NCI-H510A treated with DMSO at 0.1 percent for 48 hours (cell line): ENCODE measurements around the gene AKR1B15.
"Not testable (repeated sequence)": the region's sequence is repeated elsewhere in the genome, so short reads cannot be mapped to it uniquely, and the experiment has no call there.

Experiments used
- DNase-seq: peaks from one replicate; lab custom pipeline; 2025; lab: John Stamatoyannopoulos, UW

Gene AKR1B15

DNA sequence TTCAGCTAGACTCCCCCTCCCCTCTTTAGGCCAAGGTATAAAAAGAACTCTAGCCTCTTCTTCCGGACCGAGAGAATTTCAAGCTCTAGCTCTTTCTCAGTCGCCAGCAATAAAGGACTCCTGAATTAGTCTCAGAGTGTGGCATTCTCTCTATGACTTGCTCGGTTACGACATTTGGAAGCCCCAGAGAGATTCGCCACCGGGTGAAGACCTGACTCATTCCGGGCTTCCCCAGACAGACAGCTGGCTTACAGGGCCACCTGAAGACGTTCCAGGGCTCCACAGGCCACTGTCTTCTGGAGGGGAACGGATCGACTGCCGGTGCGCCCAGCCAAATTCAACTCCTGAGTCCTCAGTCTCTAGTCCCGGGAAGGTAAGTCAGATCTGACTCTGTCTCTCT lies at the start of gene AKR1B15:
Gene AKR1B15, plus strand, starts transcription at position 234 of the 400 bp plus-strand sequence. CDS start 15,510 bp downstream, outside the sequence.
- DNase-seq = no peak

DNA sequence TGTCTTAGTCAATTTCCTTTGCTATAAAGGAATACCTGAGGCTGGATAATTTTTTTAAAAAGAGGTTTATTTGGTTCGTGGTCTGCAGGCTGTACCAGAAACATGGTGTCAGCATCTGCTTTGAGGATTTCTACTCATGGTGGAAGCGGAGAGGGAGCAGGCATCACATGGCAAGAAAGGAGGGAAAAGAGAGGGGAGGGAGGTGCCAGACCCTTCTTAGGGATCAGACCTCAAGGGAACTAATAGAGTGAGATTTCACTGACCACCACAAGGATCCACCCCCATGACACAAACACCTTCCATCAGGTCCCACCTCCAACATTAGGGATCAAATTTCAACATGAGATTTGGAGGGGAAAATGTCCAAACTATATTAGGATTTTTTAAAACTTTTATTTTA lies 48.5 kb upstream of the AKR1B15 start:
- no peak for DNase-seq

DNA sequence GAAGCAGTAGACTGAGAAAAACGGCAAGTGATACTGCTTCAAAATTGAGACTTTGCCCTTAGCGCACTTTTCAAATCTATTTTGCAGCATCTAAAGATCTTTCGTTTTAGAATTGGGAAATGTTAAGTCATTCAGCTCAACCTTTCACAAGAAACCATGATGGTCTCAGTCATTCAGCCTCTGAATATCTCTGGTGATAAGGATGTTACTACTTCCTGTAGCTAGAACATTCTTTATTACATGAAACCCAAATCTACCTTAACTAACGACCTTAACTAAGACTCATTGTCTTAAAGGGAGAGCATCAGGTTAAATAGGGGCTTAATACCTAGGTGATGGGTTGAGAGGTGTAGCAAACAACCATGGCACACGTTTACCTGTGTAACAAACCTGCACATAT lies 47.9 kb upstream of the AKR1B15 start:
- DNase-seq = no peak

DNA sequence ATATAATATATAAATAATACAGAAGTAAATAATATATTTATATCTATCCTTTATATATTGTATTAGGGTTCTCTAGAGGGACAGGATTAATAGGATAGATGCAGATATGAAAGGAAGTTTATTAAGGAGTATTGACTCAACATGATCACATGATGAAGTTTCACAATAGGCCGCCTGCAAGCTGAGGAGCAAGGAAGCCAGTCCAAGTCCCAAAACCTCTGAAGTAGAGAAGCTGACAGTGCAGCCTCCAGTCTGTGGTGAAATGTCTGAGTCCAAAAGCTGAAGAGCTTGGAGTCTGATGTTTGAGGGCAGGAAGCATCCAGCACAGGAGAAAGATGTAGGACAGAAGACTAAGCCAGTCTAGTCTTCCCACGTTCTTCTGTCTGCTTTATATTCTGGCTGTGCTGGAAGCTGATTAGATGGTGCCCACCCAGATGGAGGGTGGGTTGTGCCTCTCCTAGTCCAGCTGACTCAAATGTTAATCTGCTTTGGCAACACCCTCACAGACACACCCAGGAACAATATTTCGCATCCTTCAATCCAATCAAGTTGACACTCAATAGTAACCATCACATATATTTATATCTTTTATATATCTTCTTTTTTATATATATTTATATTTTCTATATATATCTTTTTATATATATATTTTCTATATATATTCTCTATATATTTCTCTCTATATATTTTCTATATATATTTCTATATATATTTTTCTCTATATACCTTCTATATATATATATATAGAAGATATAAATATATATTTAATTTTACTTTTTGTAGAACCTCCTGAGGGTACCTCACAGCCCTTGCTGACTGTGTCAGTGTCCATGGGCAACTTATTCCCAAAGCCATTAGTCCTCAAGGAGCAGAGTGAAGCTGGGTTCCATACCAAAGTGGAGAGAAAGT lies 46.2 kb upstream of the AKR1B15 start:
- no peak for DNase-seq

DNA sequence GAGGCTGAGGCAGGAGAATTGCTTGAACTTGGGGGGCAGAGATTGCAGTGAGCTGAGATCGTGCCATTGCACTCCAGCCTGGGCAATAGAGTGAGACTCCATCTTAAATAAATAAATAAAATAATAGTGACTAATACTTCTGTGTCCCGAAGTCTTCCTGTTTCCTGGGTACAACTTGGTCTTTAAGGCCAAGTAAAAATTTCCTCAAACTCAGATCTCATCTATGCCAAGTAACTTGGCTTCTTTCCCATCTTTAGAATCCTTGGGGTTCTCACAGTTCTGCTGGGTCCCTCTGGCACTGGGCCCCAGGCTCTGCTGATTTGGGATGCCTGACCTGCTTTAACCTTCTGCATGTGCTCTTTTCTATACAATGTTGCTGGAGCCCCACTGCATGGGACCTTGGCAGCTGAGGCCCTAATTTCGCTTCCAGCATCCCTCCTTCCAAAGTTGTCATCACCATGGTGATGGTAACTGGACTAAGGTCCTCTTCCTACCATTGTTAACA lies 44.2 kb upstream of the AKR1B15 start:
- DNase-seq = no peak

- DNase-seq = no peak
Observed at GRCh38 chr7:134505856-134506255, 43.1 kb upstream of the AKR1B15 start.

DNA sequence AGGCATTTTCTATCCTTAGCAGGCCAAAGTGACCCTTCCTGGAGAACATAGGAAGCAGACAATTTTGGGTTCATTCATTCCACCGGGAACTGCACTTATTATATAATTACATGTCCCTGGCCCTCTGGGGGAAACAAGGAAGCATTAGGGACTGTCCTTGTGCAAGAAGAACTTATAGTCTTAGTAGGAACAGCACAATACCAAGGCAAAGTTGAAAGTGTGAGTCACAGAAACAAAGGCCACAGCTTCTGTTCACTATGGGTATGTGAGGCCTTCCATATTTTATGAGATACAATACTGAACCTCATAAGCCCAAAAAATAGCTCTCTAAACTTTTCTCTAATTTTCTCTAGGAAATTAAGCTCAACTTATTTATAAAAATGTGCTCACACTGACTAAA lies 39.9 kb upstream of the AKR1B15 start:
- DNase-seq = no peak

- DNase-seq = no peak
Observed at GRCh38 chr7:134510646-134511045, 38.3 kb upstream of the AKR1B15 start.

GRCh38 chr7:134512271-134512670 lies 36.6 kb upstream of the AKR1B15 start:
- DNase-seq = no peak

DNA sequence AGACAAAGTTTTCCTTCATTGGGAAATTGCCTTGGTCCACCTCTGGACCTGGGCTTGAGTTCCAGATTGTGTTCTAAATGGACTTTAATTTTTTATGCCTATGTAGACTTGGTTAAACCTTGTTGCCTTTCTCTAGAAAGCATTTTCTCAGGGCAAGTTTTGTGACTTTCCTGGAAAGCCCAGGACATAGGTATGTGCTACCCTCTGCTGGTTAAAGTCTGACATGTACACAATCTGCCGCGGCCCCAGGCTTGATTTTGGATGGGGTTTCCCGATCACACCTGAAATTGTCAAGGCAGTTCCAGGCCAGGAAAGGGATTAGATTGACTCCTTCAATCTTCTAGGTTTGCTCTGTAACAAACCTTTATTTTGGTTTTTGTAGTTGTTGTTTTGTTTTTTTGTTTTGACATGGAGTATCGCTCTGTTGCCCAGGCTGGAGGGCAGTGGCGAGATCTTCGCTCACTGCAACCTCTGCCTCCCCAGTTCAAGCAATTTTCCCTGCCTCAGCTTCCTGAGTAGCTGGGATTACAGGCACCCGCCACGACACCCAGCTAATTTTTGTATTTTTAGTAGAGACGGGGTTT lies 35.6 kb upstream of the AKR1B15 start:
- peak; percentile 0 for DNase-seq

- no peak for DNase-seq
Observed at GRCh38 chr7:134514106-134514505, 34.8 kb upstream of the AKR1B15 start.

DNA sequence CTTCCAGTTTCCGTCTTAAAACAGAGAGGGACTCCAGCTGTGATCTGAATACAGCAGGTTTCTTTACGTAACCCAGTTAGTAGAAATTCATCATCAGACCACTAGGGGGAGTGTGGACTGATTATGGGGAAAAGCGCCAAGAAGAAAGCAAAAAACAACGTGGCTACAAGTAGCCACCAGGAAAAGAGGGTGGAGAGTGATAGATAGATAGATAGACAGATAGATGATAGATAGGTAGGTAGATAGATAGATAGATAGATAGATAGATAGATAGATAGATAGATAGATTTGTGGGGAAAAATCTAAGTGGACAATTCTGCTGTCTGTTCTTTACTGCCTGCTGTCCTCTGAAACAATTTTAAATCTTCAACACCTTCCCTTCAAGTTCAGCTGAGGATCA lies 34.2 kb upstream of the AKR1B15 start:
- peak; percentile 44 for DNase-seq

DNA sequence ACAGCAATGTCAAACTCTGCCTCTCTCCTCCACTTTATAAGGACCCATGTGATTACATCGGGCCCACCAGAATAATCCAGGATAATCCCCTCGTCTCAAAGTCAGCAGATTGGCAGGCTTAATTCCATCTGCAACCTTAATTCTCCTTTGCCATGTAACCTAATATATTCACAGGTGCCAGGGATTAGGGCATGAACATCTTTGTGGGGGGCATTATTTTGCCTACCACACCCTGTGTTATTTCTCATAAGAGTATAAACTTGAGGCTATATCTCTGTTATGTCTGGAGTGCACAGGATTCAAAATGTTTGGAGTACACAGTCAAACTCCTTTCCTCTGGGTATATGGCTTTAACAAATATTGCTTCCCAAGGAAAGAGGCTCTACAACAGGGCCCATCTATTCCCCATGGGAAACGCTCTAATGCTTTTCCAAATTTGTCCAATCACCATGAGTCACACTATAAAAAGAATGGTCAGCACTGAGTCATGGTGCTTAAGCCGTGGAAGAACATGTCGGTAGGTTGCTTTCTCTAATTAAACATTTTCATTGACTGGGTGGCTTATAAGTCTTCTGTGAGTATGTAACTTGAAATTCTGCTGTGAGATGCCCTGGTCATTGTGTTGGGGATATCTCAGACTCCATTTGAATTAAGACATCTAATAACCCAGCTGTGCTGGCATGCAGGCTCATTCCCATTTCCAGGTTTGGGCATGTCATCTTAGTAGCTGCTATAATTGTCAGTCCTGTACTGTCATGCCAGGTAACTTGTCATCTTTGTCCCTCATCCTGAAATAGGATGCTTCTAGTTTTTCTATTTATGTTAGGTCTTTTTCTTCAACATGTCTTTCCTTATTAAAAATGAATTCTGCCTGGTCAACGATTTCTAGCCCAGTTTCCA lies 33.1 kb upstream of the AKR1B15 start:
- no peak for DNase-seq

DNA sequence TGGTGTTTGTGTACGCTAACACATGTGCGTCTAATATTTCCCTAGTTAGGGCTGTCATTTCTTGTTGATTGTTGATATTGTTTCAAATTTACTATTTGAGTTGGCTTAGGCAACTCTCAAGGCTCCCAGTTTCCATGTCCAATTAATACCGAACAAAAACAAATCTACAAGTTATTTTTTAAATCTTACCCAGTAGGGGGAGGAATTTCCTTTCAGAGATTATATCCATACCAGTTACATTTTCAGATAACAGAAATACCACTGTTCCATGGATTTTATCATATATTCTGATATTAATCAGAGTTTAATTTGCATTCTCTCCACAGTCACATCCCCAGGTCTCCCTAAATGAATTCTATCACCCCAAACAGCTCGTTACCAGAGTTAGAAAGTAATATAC lies 28.8 kb upstream of the AKR1B15 start:
- no peak for DNase-seq

DNA sequence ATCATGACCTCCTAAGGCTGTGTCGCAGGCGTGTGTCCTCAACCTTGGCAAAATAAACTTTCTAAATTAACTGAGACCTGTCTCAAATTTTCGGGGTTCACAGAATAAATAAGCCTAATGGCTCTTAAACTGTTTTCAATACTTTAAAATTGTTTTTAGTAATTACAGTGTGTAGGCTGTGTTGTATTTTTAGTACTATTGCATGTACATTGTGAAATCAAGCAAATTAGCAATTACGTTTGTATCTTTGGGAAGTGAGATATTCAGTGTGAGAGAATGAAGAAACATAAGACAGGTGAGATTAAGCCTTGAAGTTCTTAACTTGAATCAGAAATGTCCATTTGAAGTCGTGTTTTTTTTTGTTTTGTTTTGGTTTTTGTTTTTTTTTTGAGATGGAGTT lies 26.3 kb upstream of the AKR1B15 start:
- DNase-seq = no peak

DNA sequence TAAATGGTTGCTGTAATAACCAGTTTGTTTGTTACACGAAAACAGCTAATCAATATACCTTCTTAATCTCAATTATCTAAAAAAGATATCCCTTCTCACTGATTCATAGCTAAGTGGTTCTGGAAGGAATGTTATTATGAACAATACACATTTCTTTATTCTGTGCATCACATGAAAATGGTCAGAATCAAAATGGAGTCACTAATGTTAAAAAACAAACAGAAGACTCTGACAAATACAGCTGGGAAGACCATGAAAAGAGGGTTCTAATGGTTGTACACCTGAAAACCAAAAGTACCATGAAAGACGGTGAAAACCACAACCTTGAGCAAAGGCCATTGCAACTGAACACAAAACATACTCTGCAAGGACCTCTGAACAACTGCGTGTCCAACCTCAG lies 23.5 kb upstream of the AKR1B15 start:
- not testable (repeated sequence) for DNase-seq

DNA sequence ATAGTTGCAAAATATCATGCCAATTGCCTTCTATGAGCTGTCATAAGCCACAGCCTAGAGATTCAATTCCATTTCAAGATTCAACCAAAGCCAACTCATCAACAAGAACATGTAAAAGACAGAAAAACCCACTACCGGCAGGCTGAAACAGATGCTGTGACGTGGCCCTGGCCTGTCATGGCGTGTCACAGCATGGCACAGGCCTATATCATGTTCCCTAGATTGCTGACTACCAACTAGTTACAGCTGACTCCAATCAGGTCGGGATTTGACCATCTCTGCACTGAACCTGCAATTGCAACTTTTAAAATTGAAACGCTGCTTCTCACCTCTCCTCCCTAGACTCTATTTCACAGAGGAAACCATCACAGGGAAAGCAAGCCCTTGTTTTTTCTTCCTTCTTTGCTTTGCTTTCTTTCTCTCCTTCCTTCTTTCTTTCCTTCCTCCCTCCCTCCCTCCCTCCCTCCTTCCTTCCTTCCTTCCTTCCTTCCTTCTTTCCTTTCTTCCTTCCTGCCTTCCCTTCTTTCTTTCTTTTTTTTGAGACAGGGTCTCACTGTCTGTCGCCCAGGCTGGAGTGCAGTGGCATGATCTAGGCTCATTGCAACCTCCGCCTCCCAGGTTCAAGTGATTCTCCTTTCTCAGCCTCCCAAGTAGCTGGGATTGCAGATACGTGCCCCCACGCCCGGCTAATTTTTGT lies 22.2 kb upstream of the AKR1B15 start:
- not testable (repeated sequence) for DNase-seq

DNA sequence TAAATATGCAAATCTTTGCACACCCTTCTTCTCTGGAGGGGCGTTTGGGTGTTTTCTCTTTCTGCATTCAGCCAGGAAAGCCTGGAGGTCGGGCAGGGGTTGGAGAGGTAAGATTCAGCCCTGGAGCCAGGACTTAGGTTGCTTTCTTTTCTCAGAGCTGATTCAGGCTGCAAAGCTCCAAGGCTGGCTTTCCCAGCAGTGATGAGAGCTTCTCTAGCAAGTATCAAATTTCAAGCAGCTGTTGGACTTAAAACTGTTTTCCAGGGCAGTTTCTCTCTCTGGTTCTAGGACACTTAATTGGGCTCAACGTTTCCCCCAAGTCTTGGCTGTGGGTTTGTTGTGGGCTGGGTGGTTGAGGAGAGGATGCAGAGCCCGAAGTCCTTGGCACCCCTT lies 20.9 kb upstream of the AKR1B15 start:
- peak; percentile 42 for DNase-seq

- DNase-seq = no peak
Observed at GRCh38 chr7:134528749-134529148, 20.2 kb upstream of the AKR1B15 start.

DNA sequence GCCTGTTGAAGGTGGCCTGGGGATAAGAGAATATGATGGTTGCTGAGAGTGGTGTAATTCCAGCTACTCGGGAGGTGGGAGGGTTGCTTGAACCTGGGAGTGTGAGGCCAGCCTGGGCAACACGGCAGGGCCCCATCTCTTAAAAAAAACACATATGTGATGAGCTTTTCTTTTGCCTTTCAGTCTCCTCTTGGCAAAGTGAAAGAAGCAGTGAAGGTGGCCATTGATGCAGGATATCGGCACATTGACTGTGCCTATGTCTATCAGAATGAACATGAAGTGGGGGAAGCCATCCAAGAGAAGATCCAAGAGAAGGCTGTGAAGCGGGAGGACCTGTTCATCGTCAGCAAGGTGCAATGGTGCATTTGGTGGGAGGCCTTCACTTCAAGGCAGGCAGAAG lies 18.4 kb upstream of the AKR1B15 start:
- no peak for DNase-seq

DNA sequence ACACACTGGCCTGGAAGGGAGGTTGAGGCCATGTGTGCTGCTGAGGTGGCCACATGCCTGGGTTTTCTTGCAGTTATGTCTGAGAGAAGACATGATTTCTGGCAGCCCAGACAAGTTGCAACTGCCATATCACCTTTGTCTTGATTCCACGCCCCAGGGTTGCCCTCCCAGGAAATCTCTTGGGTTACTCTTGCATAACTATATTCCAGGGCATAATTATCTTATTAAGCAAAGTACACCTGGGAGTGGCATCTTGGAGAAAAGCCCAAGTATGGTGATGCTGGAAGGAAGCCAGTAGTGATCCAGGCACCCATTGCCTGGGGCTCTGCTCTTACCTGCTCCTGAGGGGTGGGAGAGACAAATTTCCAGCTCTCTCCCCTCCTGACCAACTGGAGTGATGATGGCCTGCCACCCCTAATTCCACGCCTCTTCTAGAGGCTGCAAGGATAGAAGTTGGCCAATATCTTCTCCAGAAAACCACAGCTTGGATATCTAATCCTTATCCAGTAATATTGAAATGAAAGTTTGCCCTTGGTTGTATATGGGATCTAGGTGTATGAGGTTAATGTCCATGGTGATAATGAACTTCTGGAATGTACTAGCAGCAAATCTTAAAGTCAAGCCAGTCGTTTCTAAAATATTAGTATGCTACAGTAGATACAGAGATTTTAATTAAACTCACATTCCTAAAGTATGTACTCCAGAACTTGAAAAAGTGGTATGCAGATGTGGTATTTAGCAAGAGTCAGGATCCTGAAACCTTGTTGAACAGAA lies 16.5 kb upstream of the AKR1B15 start:
- DNase-seq = no peak
